ENCODE data around the gene MYBPC2. TPM values are rescaled to one million over a fixed set of nuclear protein-coding genes. Genes with fewer than 3 reads are reported as not detected.

Gene MYBPC2
- total RNA-seq, 1 experiment from 2014 or later, result 0.18 TPM

- Histone ChIP-seq H3K27ac (ENCODE audit: low read length) (no peak overlapping the region), H3K36me3 (ENCODE audit: control insufficient read depth, insufficient read depth, low read length) (no peaks in the 10 kb centered on the region), H3K4me1 (ENCODE audit: control insufficient read depth, insufficient read depth, low read length) (no peaks in the 10 kb centered on the region), H3K27me3 (ENCODE audit: control insufficient read depth, insufficient read depth, low read length) (no peaks in the 10 kb centered on the region), H3K9me3 (ENCODE audit: control insufficient read depth, insufficient read depth, low read depth, low read length) (no peaks in the 10 kb centered on the region; the same call in 1 of the 2 replicates), H3K4me3 (ENCODE audit: low read depth in 2 of 2, low read length in 2 of 2) (no peak overlapping the region)
- ChIA-PET POLR2A (no interaction called here), CTCF (no interaction called here)
- no peak for ATAC-seq
- no peak for TF ChIP-seq POLR2AphosphoS5 (IDR thresholded peaks at IDR 0.05; ENCODE audit: low read depth, low read length)
- TF ChIP-seq TCF7L2 (IDR thresholded peaks at IDR 0.05; ENCODE audit: low read depth, low read length), result no peak
- TF ChIP-seq SIN3A (IDR thresholded peaks at IDR 0.05; ENCODE audit: borderline replicate concordance, insufficient read depth, low read depth, low read length), result no peak
- no peak for TF ChIP-seq CTCF (IDR thresholded peaks at IDR 0.05)
- TF ChIP-seq REST (IDR thresholded peaks at IDR 0.05; ENCODE audit: insufficient read depth in 1 of 2, low read depth in 2 of 2, low read length in 1 of 2), result no peak
- in situ Hi-C loops (cut with HindIII; ENCODE audit: low pct_unique_long_range_greater_than_20kb, low sequenced_read_pairs) (no loop called here), intact Hi-C loops (cut with micrococcal nuclease; ENCODE audit: unreplicated experiment) (no loop called here)
- BruUV-seq (replicated peaks), result no TSS peak
- no peak for DNase-seq (ENCODE audit: low read depth, low spot score)
Measured at GRCh38 chr19:50485284-50485955, 52.7 kb downstream of the MYBPC2 start.

GRCh38 chr19:50486823-50487515 lies 54.3 kb downstream of the MYBPC2 start:
- no peaks in the 10 kb centered on the region for H3K27me3 ChIP-seq (ENCODE audit: control insufficient read depth, insufficient read depth, low read length)
- no peak for TF ChIP-seq TCF7L2 (IDR thresholded peaks at IDR 0.05; ENCODE audit: low read depth, low read length)
- TF ChIP-seq CTCF (IDR thresholded peaks at IDR 0.05), result peak; percentile 67
- in situ Hi-C loops (cut with HindIII; ENCODE audit: low pct_unique_long_range_greater_than_20kb, low sequenced_read_pairs) (no loop called here), intact Hi-C loops (cut with micrococcal nuclease; ENCODE audit: unreplicated experiment) (no loop called here)
- ChIA-PET POLR2A (no interaction called here), CTCF (no interaction called here)
- no TSS peak for BruUV-seq (replicated peaks)
- DNase-seq (ENCODE audit: low read depth, low spot score), result no peak
- no peak for ATAC-seq
- H3K4me1 ChIP-seq (ENCODE audit: control insufficient read depth, insufficient read depth, low read length), result no peaks in the 10 kb centered on the region
- no peaks in the 10 kb centered on the region for H3K36me3 ChIP-seq (ENCODE audit: control insufficient read depth, insufficient read depth, low read length)
- H3K9me3 ChIP-seq (ENCODE audit: control insufficient read depth, insufficient read depth, low read depth, low read length), result no peaks in the 10 kb centered on the region; the same call in 1 of the 2 replicates
- no peak overlapping the region for H3K27ac ChIP-seq (ENCODE audit: low read length)
- no peak overlapping the region for H3K4me3 ChIP-seq (ENCODE audit: low read depth in 2 of 2, low read length in 2 of 2)
